CD4-positive, alpha-beta T cell (primary cell): ENCODE results near the gene FBXL16. TPM values are rescaled to one million over a fixed set of nuclear protein-coding genes. Genes with fewer than 3 reads are reported as not detected.

ENCODE experiments used
- ATAC-seq: fragments of 200-7000 bp; cut with Tn5 transposase; one replicate; pipeline ENCODE4 v1.10.0; 2022; ENCODE audit warnings: mild to moderate bottlenecking; ENCODE audit not compliant: poor library complexity
- CTCF ChIA-PET: fragments of 350-600 bp; sonication (Branson Sonifier 250); formaldehyde crosslinking; loops from one replicate; lab custom pipeline; 2021; ENCODE audit warnings: antibody characterized with exemption, inconsistent platforms; lab: Charles Lee
- POLR2A ChIA-PET: fragments of 350-600 bp; sonication (Branson Sonifier 250); formaldehyde crosslinking; loops from one replicate; lab custom pipeline; 2021; ENCODE audit warnings: antibody characterized with exemption, inconsistent platforms; lab: Charles Lee
- DNase-seq, 14 experiments: peaks; one replicate each; pipeline ENCODE4 v3.0.0-alpha.2; 2013 to 2020; ENCODE audit warnings: mixed read lengths in 2 of 14
- H3K27ac ChIP-seq, 2 donors: one replicate each; pipeline versions ENCODE4 v1.5.1 to v1.7.0; 2013; ENCODE audit warnings: low read length in 2 of 2, low read depth in 1 of 2, mild to moderate bottlenecking in 1 of 2
- H3K27me3 ChIP-seq, 2 experiments: 1 replicate in 1 of 2; 2 replicates in 1 of 2; pipeline versions ENCODE4 v1.6.1 to v1.7.0; 2013; ENCODE audit warnings: low read length in 2 of 2, control low read depth in 1 of 2, mild to moderate bottlenecking in 1 of 2, moderate library complexity in 1 of 2; ENCODE audit not compliant: insufficient read depth in 2 of 2, control insufficient read depth in 1 of 2
- H3K36me3 ChIP-seq: one replicate; pipeline ENCODE4 v1.6.1; 2013; ENCODE audit warnings: low read length, control low read depth; ENCODE audit not compliant: insufficient read depth
- H3K4me1 ChIP-seq: one replicate; pipeline ENCODE4 v1.6.1; 2013; ENCODE audit warnings: low read length, control low read depth; ENCODE audit not compliant: insufficient read depth
- H3K4me3 ChIP-seq: one replicate; pipeline ENCODE4 v1.5.1; 2013; ENCODE audit warnings: mild to moderate bottlenecking, low read length, moderate library complexity
- H3K9me3 ChIP-seq, 2 experiments: 1 replicate in 1 of 2; 2 replicates in 1 of 2; pipeline versions ENCODE4 v1.6.1 to v1.7.0; 2013; ENCODE audit warnings: low read length in 2 of 2, mild to moderate bottlenecking in 2 of 2, control low read depth in 1 of 2, moderate library complexity in 1 of 2; ENCODE audit not compliant: control insufficient read depth in 1 of 2, insufficient read depth in 1 of 2
- H3K27ac Mint-ChIP-seq: one replicate; pipeline ENCODE4 v1.8.0; 2020; ENCODE audit warnings: mixed read lengths
- H3K27me3 Mint-ChIP-seq: one replicate; pipeline ENCODE4 v1.8.0; 2021; ENCODE audit warnings: mixed read lengths
- H3K36me3 Mint-ChIP-seq: one replicate; pipeline ENCODE4 v1.8.0; 2021; ENCODE audit warnings: low read depth, mixed read lengths
- H3K4me1 Mint-ChIP-seq: one replicate; pipeline ENCODE4 v1.8.0; 2021; ENCODE audit warnings: low read depth, mixed read lengths
- H3K4me3 Mint-ChIP-seq: one replicate; pipeline ENCODE4 v1.8.0; 2020; ENCODE audit warnings: mild to moderate bottlenecking, mixed read lengths
- H3K9me3 Mint-ChIP-seq: one replicate; pipeline ENCODE4 v1.8.0; 2020; ENCODE audit warnings: mixed read lengths
- intact Hi-C, 2 experiments: fragments of 100-400 bp; cut with DNase I in 1 of 2; cut with micrococcal nuclease in 1 of 2; formaldehyde crosslinking; loops; one replicate each; pipeline versions ENCODE4 v1.15.1 to v1.9.0; 2023 to 2025; cut with DNase I, micrococcal nuclease
- total RNA-seq, 174 experiments: library from RNA in 2 of 174; stranded (reverse) in 2 of 174; gene quantifications; one replicate each; pipeline ENCODE4 v1.2.3 and lab custom pipeline; 2021 to 2026
- TF ChIP-seq, protein P1 (sequence below): fragments of 200-600 bp; IDR thresholded peaks from one replicate; pipeline ENCODE4 v1.8.0; 2022; ENCODE audit warnings: antibody characterized with exemption, mild to moderate bottlenecking

The FBXL16 gene
- total RNA-seq, 2 experiments from 2014 or later = 11.0 to 11.7 TPM

- ATAC-seq (no peak), DNase-seq (no peak)
- TF ChIP-seq, protein P1, sequence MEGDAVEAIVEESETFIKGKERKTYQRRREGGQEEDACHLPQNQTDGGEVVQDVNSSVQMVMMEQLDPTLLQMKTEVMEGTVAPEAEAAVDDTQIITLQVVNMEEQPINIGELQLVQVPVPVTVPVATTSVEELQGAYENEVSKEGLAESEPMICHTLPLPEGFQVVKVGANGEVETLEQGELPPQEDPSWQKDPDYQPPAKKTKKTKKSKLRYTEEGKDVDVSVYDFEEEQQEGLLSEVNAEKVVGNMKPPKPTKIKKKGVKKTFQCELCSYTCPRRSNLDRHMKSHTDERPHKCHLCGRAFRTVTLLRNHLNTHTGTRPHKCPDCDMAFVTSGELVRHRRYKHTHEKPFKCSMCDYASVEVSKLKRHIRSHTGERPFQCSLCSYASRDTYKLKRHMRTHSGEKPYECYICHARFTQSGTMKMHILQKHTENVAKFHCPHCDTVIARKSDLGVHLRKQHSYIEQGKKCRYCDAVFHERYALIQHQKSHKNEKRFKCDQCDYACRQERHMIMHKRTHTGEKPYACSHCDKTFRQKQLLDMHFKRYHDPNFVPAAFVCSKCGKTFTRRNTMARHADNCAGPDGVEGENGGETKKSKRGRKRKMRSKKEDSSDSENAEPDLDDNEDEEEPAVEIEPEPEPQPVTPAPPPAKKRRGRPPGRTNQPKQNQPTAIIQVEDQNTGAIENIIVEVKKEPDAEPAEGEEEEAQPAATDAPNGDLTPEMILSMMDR = no peak
- H3K9me3 ChIP-seq = no peaks in the 10 kb centered on the region
- H3K27me3 ChIP-seq = no peaks in the 10 kb centered on the region
- POLR2A ChIA-PET = interaction anchor here (0.6 kb wide), 1 partner anchor 24 kb away, joined by 3 read pairs; the partner anchor contains the start of gene METTL26
- Mint-ChIP-seq H3K4me1 (peaks cover 6% of the 10 kb centered on the region), H3K9me3 (no peaks in the 10 kb centered on the region), H3K27ac (no peak overlapping the region), H3K27me3 (no peaks in the 10 kb centered on the region), H3K36me3 (no peaks in the 10 kb centered on the region), H3K4me3 (no peak overlapping the region)
- no peaks in the 10 kb centered on the region for H3K36me3 ChIP-seq
- H3K27ac ChIP-seq = no peak overlapping the region
- intact Hi-C loops = loop anchor here in 1 of 2 experiments (5.0 kb wide), 1 partner anchor 68 kb away; the partner anchor contains the start of gene RAB40C
- no peak overlapping the region for H3K4me3 ChIP-seq
- peaks cover 16% of the 10 kb centered on the region for H3K4me1 ChIP-seq
- CTCF ChIA-PET = no interaction called here
Observed at GRCh38 chr16:660132-660458, 45.5 kb downstream of the FBXL16 start.

- Mint-ChIP-seq H3K27ac (no peak overlapping the region), H3K4me3 (no peak overlapping the region), H3K4me1 (peaks cover 6% of the 10 kb centered on the region), H3K27me3 (no peaks in the 10 kb centered on the region), H3K9me3 (no peaks in the 10 kb centered on the region), H3K36me3 (no peaks in the 10 kb centered on the region)
- POLR2A ChIA-PET = interaction anchor here (0.6 to 1.3 kb wide), 2 partner anchors 10 to 23 kb away, joined by 3 to 4 read pairs; partner anchors contain the start of genes METTL26 and WDR90
- no peak for DNase-seq
- Histone ChIP-seq H3K4me1 (peaks cover 16% of the 10 kb centered on the region), H3K4me3 (no peak overlapping the region), H3K27ac (no peak overlapping the region), H3K9me3 (no peaks in the 10 kb centered on the region), H3K36me3 (no peaks in the 10 kb centered on the region), H3K27me3 (no peaks in the 10 kb centered on the region)
- TF ChIP-seq, protein P1 = no peak
- ATAC-seq = no peak
- intact Hi-C loops = loop anchor here in 1 of 2 experiments (5.0 kb wide), 1 partner anchor 67 kb away; the partner anchor contains the start of gene RAB40C
- CTCF ChIA-PET = no interaction called here
Observed at GRCh38 chr16:659618-660017, 46.0 kb downstream of the FBXL16 start.

DNA sequence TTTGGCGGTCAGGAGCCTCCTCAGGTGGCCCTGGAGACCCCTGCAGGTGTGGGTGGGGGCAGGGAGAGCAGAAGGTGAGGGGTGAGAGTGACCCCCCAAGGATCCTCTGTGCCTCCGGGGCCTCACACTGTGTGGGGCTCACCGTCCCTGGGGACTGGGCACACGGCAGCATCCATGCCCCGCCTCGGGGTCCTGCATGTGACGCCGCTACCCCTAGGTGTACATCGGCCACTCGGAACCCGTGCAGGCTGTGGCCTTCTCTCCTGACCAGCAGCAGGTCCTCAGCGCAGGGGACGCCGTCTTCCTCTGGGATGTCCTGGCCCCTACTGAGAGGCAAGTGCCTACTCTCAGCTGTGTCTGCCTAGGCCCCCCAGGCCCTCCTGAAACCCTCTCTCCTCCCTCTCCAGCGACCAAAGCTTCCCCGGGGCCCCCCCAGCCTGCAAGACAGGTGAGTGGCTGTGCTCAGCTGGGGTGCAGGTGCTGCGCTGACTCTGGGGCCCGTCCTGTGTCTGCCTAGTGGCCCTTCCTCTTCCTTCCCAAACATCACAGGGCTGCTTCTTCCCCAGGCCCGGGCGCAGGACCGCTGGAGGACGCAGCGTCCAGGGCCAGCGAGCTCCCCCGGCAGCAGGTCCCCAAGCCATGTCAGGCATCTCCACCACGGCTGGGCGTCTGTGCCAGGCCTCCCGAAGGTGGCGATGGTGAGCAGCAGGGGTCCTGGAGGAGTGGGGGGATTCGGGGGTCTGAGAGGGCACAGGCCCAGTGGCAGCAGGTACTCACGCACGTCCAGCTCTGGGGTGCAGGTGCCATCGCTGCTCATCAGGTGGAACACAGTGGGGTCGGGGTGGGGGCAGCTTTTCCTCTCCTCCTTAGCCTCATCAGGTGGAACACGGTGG lies 46.7 kb downstream of the FBXL16 start:
- Mint-ChIP-seq H3K4me3 (no peak overlapping the region), H3K4me1 (peaks cover 6% of the 10 kb centered on the region), H3K36me3 (no peaks in the 10 kb centered on the region), H3K9me3 (no peaks in the 10 kb centered on the region), H3K27ac (no peak overlapping the region), H3K27me3 (no peaks in the 10 kb centered on the region)
- Histone ChIP-seq H3K27me3 (no peaks in the 10 kb centered on the region), H3K4me1 (peaks cover 16% of the 10 kb centered on the region), H3K9me3 (no peaks in the 10 kb centered on the region), H3K36me3 (no peaks in the 10 kb centered on the region), H3K27ac (no peak overlapping the region), H3K4me3 (no peak overlapping the region)
- CTCF ChIA-PET = no interaction called here
- TF ChIP-seq, protein P1 = no peak
- DNase-seq (no peak), ATAC-seq (no peak)
- POLR2A ChIA-PET = interaction anchor here (1.3 kb wide), 1 partner anchor 10 kb away, joined by 4 read pairs; the partner anchor contains the start of gene WDR90
- intact Hi-C loops = no loop called here
